SK-N-SH treated with all-trans-retinoic acid at 6 μM for 48 hours (cell line): ENCODE results near the gene LAMA5.

Source experiments
- ATAC-seq: fragments of 200-7000 bp; cut with Tn5 transposase; 3 replicates; pipeline ENCODE4 v1.9.1; 2020; ENCODE audit warnings: mild to moderate bottlenecking, moderate library complexity
- ARNTL ChIP-seq: fragments of 450-650 bp; formaldehyde crosslinking; IDR thresholded peaks from 2 replicates; pipeline ENCODE4 v1.5.0; 2020; ENCODE audit warnings: low read depth, mild to moderate bottlenecking, moderate library complexity, borderline replicate concordance
- BACH2 ChIP-seq: fragments of 250-450 bp; sonication (Bioruptor Pico); IDR thresholded peaks from 2 replicates; pipeline ENCODE4 v1.9.0; 2021; ENCODE audit warnings: mild to moderate bottlenecking, borderline replicate concordance
- CREB5 ChIP-seq: fragments of 250-450 bp; sonication (Bioruptor Pico); IDR thresholded peaks from 2 replicates; pipeline ENCODE4 v1.5.1; 2020; ENCODE audit warnings: low read depth, mild to moderate bottlenecking, moderate library complexity
- CSDC2 ChIP-seq: fragments of 250-450 bp; sonication (Bioruptor Pico); IDR thresholded peaks from 2 replicates; pipeline ENCODE4 v1.5.0; 2020; ENCODE audit warnings: mild to moderate bottlenecking, moderate library complexity
- ESRRG ChIP-seq: fragments of 250-450 bp; sonication (Bioruptor Pico); IDR thresholded peaks from 2 replicates; pipeline ENCODE4 v1.6.1; 2021; ENCODE audit warnings: mild to moderate bottlenecking
- GLIS3 ChIP-seq: fragments of 250-450 bp; sonication (Bioruptor Pico); IDR thresholded peaks from 2 replicates; pipeline ENCODE4 v1.5.0; 2020; ENCODE audit warnings: mild to moderate bottlenecking, moderate library complexity
- ISL1 ChIP-seq: fragments of 250-450 bp; sonication (Bioruptor Pico); IDR thresholded peaks from 2 replicates; pipeline ENCODE4 v2.1.2; 2022; ENCODE audit warnings: mild to moderate bottlenecking, moderate library complexity
- OSR1 ChIP-seq: fragments of 250-450 bp; sonication (Bioruptor Pico); IDR thresholded peaks from 2 replicates; pipeline ENCODE4 v1.8.0; 2022; ENCODE audit warnings: moderate library complexity, mild to moderate bottlenecking, inconsistent platforms
- PPARA ChIP-seq: fragments of 250-450 bp; sonication (Bioruptor Pico); IDR thresholded peaks from 2 replicates; pipeline ENCODE4 v1.5.0; 2020; ENCODE audit warnings: mild to moderate bottlenecking, borderline replicate concordance
- RARB ChIP-seq: fragments of 250-450 bp; sonication (Bioruptor Pico); IDR thresholded peaks from 2 replicates; pipeline ENCODE4 v1.8.0; 2021; ENCODE audit warnings: mild to moderate bottlenecking, moderate library complexity
- TCF4 ChIP-seq: fragments of 250-450 bp; sonication (Bioruptor Pico); IDR thresholded peaks from 2 replicates; pipeline ENCODE4 v1.8.0; 2021; ENCODE audit warnings: mild to moderate bottlenecking, moderate library complexity, borderline replicate concordance
- TOX ChIP-seq: fragments of 250-450 bp; sonication (Bioruptor Pico); IDR thresholded peaks from 2 replicates; pipeline ENCODE4 v1.8.0; 2021; ENCODE audit warnings: mild to moderate bottlenecking, moderate library complexity, borderline replicate concordance
- ZC3H10 ChIP-seq: fragments of 250-450 bp; sonication (Bioruptor Pico); IDR thresholded peaks from 2 replicates; pipeline ENCODE4 v1.5.1; 2021; ENCODE audit warnings: mild to moderate bottlenecking, moderate library complexity
- ZFP3 ChIP-seq: fragments of 250-450 bp; sonication (Bioruptor Pico); IDR thresholded peaks from 2 replicates; pipeline ENCODE4 v1.5.0; 2020; ENCODE audit warnings: mild to moderate bottlenecking, moderate library complexity
- ZFP30 ChIP-seq: fragments of 450-650 bp; formaldehyde crosslinking; IDR thresholded peaks from 2 replicates; pipeline ENCODE4 v1.5.0; 2022; ENCODE audit warnings: mild to moderate bottlenecking, moderate library complexity
- ZNF565 ChIP-seq: fragments of 450-650 bp; formaldehyde crosslinking; conservative IDR thresholded peaks from 2 replicates; pipeline ENCODE4 v1.5.0; 2020; ENCODE audit warnings: low read depth, mild to moderate bottlenecking, moderate library complexity
- ZNF8 ChIP-seq: fragments of 450-650 bp; formaldehyde crosslinking; IDR thresholded peaks from 2 replicates; pipeline ENCODE4 v1.5.0; 2020; ENCODE audit warnings: mild to moderate bottlenecking, moderate library complexity
- TF ChIP-seq, protein P1 (sequence below): fragments of 250-450 bp; sonication (Bioruptor Pico); IDR thresholded peaks from 2 replicates; pipeline ENCODE4 v1.5.1; 2021; ENCODE audit warnings: mild to moderate bottlenecking, moderate library complexity
- TF ChIP-seq, protein P2 (sequence below): fragments of 250-450 bp; sonication (Bioruptor Pico); IDR thresholded peaks from 2 replicates; pipeline ENCODE4 v1.8.0; 2021; ENCODE audit warnings: low read depth, mild to moderate bottlenecking, moderate library complexity, borderline replicate concordance
- TF ChIP-seq, protein P3 (sequence below): fragments of 250-450 bp; sonication (Bioruptor Pico); IDR thresholded peaks from 2 replicates; pipeline ENCODE4 v1.5.0; 2020; ENCODE audit warnings: mild to moderate bottlenecking, moderate library complexity
- TF ChIP-seq, protein P4 (sequence below): fragments of 250-450 bp; sonication (Bioruptor Pico); IDR thresholded peaks from 2 replicates; pipeline ENCODE4 v1.8.0; 2020; ENCODE audit warnings: mild to moderate bottlenecking, moderate library complexity, borderline replicate concordance

Gene LAMA5

GRCh38 chr20:62347445-62347844 lies 19.7 kb downstream of the LAMA5 start:
- ATAC-seq, result no peak
- TF ChIP-seq TOX (CRISPR knock-in tag), result no peak
- TF ChIP-seq, protein P1, sequence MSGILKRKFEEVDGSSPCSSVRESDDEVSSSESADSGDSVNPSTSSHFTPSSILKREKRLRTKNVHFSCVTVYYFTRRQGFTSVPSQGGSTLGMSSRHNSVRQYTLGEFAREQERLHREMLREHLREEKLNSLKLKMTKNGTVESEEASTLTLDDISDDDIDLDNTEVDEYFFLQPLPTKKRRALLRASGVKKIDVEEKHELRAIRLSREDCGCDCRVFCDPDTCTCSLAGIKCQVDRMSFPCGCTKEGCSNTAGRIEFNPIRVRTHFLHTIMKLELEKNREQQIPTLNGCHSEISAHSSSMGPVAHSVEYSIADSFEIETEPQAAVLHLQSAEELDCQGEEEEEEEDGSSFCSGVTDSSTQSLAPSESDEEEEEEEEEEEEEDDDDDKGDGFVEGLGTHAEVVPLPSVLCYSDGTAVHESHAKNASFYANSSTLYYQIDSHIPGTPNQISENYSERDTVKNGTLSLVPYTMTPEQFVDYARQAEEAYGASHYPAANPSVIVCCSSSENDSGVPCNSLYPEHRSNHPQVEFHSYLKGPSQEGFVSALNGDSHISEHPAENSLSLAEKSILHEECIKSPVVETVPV (CRISPR knock-in tag), result no peak
- TF ChIP-seq OSR1, result no peak
- TF ChIP-seq, protein P2, sequence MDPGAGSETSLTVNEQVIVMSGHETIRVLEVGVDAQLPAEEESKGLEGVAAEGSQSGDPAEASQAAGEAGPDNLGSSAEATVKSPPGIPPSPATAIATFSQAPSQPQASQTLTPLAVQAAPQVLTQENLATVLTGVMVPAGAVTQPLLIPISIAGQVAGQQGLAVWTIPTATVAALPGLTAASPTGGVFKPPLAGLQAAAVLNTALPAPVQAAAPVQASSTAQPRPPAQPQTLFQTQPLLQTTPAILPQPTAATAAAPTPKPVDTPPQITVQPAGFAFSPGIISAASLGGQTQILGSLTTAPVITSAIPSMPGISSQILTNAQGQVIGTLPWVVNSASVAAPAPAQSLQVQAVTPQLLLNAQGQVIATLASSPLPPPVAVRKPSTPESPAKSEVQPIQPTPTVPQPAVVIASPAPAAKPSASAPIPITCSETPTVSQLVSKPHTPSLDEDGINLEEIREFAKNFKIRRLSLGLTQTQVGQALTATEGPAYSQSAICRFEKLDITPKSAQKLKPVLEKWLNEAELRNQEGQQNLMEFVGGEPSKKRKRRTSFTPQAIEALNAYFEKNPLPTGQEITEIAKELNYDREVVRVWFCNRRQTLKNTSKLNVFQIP (CRISPR knock-in tag), result no peak
- TF ChIP-seq TCF4 (CRISPR knock-in tag), result no peak
- TF ChIP-seq ZFP30, result no peak
- TF ChIP-seq ISL1 (CRISPR knock-in tag), result no peak
- no peak for TF ChIP-seq ZNF8 (CRISPR knock-in tag)
- no peak for TF ChIP-seq GLIS3 (CRISPR knock-in tag)
- no peak for TF ChIP-seq ARNTL (CRISPR knock-in tag)
- TF ChIP-seq ZNF565 (CRISPR knock-in tag), result no peak
- TF ChIP-seq, protein P3, sequence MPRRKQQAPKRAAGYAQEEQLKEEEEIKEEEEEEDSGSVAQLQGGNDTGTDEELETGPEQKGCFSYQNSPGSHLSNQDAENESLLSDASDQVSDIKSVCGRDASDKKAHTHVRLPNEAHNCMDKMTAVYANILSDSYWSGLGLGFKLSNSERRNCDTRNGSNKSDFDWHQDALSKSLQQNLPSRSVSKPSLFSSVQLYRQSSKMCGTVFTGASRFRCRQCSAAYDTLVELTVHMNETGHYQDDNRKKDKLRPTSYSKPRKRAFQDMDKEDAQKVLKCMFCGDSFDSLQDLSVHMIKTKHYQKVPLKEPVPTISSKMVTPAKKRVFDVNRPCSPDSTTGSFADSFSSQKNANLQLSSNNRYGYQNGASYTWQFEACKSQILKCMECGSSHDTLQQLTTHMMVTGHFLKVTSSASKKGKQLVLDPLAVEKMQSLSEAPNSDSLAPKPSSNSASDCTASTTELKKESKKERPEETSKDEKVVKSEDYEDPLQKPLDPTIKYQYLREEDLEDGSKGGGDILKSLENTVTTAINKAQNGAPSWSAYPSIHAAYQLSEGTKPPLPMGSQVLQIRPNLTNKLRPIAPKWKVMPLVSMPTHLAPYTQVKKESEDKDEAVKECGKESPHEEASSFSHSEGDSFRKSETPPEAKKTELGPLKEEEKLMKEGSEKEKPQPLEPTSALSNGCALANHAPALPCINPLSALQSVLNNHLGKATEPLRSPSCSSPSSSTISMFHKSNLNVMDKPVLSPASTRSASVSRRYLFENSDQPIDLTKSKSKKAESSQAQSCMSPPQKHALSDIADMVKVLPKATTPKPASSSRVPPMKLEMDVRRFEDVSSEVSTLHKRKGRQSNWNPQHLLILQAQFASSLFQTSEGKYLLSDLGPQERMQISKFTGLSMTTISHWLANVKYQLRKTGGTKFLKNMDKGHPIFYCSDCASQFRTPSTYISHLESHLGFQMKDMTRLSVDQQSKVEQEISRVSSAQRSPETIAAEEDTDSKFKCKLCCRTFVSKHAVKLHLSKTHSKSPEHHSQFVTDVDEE (CRISPR knock-in tag), result no peak
- no peak for TF ChIP-seq BACH2 (CRISPR knock-in tag)
- TF ChIP-seq ZFP3, result no peak
- no peak for TF ChIP-seq CSDC2 (CRISPR knock-in tag)
- TF ChIP-seq RARB (CRISPR knock-in tag), result no peak
- TF ChIP-seq, protein P4, sequence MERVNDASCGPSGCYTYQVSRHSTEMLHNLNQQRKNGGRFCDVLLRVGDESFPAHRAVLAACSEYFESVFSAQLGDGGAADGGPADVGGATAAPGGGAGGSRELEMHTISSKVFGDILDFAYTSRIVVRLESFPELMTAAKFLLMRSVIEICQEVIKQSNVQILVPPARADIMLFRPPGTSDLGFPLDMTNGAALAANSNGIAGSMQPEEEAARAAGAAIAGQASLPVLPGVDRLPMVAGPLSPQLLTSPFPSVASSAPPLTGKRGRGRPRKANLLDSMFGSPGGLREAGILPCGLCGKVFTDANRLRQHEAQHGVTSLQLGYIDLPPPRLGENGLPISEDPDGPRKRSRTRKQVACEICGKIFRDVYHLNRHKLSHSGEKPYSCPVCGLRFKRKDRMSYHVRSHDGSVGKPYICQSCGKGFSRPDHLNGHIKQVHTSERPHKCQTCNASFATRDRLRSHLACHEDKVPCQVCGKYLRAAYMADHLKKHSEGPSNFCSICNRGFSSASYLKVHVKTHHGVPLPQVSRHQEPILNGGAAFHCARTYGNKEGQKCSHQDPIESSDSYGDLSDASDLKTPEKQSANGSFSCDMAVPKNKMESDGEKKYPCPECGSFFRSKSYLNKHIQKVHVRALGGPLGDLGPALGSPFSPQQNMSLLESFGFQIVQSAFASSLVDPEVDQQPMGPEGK (CRISPR knock-in tag), result no peak
- no peak for TF ChIP-seq ESRRG
- no peak for TF ChIP-seq CREB5 (CRISPR knock-in tag)
- TF ChIP-seq ZC3H10 (CRISPR knock-in tag), result no peak

- ATAC-seq, result no peak
- TF ChIP-seq, protein P1 (CRISPR knock-in tag), result no peak
- TF ChIP-seq ZFP3 (no peak), TOX (CRISPR knock-in tag) (no peak), BACH2 (CRISPR knock-in tag) (no peak), PPARA (no peak), GLIS3 (CRISPR knock-in tag) (no peak)
Measured at GRCh38 chr20:62347151-62347404, 20.0 kb downstream of the LAMA5 start.
